HepG2 (cell line): ENCODE measurements around the gene TRIM66. TPM values are rescaled to one million over a fixed set of nuclear protein-coding genes. Genes with fewer than 3 reads are reported as not detected.

ENCODE experiments used
- CENPX ChIP-seq: sonication (generic); formaldehyde crosslinking; IDR thresholded peaks from 2 replicates; pipeline ENCODE4 v1.9.0; 2021; ENCODE audit warnings: mild to moderate bottlenecking, missing genetic modification reagents, moderate library complexity
- ELK4 ChIP-seq: sonication (generic); formaldehyde crosslinking; IDR thresholded peaks from 2 replicates; pipeline ENCODE4 v1.9.0; 2021; ENCODE audit warnings: missing genetic modification reagents, borderline replicate concordance
- FIP1L1 ChIP-seq: fragments of 200-400 bp; formaldehyde crosslinking; IDR thresholded peaks from 2 replicates; pipeline ENCODE4 v1.6.1; 2018; ENCODE audit warnings: low read depth, mild to moderate bottlenecking, low read length, moderate library complexity, borderline replicate concordance; ENCODE audit not compliant: insufficient read depth
- HES4 ChIP-seq: sonication (generic); formaldehyde crosslinking; IDR thresholded peaks from 2 replicates; pipeline ENCODE4 v1.9.0; 2021; ENCODE audit warnings: mild to moderate bottlenecking, missing genetic modification reagents, borderline replicate concordance
- NONO ChIP-seq, 2 experiments: fragments of 450-650 bp in 1 of 2; sonication (generic) in 1 of 2; formaldehyde crosslinking in 1 of 2; IDR thresholded peaks in 1 of 2; conservative IDR thresholded peaks in 1 of 2; 2 replicates each; pipeline versions ENCODE4 v1.6.1 to v1.8.0; 2017 to 2022; ENCODE audit warnings: mild to moderate bottlenecking in 1 of 2, missing genetic modification reagents in 1 of 2, moderate library complexity in 1 of 2
- NR2F6 ChIP-seq, 2 experiments: IDR thresholded peaks; 2 replicates each; pipeline ENCODE4 v1.6.1; 2016; ENCODE audit warnings: antibody characterized with exemption in 1 of 2, mild to moderate bottlenecking in 1 of 2
- PRDM15 ChIP-seq: sonication (generic); formaldehyde crosslinking; IDR thresholded peaks from 2 replicates; pipeline ENCODE4 v1.4.0; 2020; ENCODE audit warnings: missing genetic modification reagents
- SMAD1 ChIP-seq: sonication (generic); formaldehyde crosslinking; IDR thresholded peaks from 2 replicates; pipeline ENCODE4 v1.4.0; 2020; ENCODE audit warnings: missing genetic modification reagents, low read depth, mild to moderate bottlenecking, borderline replicate concordance
- SNAI1 ChIP-seq: sonication (generic); formaldehyde crosslinking; IDR thresholded peaks from 2 replicates; pipeline ENCODE4 v1.5.0; 2020; ENCODE audit warnings: mild to moderate bottlenecking, missing genetic modification reagents, borderline replicate concordance
- ZBTB43 ChIP-seq: sonication (generic); formaldehyde crosslinking; conservative IDR thresholded peaks from 2 replicates; pipeline ENCODE4 v1.4.0; 2020; ENCODE audit warnings: missing genetic modification reagents
- ZGPAT ChIP-seq: IDR thresholded peaks from 2 replicates; pipeline ENCODE4 v1.6.1; 2016; ENCODE audit warnings: mild to moderate bottlenecking
- ZNF337 ChIP-seq: sonication (generic); formaldehyde crosslinking; IDR thresholded peaks from 2 replicates; pipeline ENCODE4 v1.5.1; 2020; ENCODE audit warnings: missing genetic modification reagents, low read depth, mild to moderate bottlenecking, borderline replicate concordance
- polyA plus RNA-seq, 8 experiments: library from polyadenylated mRNA; depleted of rRNA in 3 of 8; stranded (reverse) in 7 of 8; unstranded in 1 of 8; fragments of >200 nt; fragmentation: Illumina TruSeq in 4 of 8; extraction: Trizol in 4 of 8; gene quantifications; 2 replicates each; pipeline versions ENCODE4 v1.2.1 to v1.2.3, GENCODE V29; 2011 to 2016; ENCODE audit warnings: low read depth in 4 of 8, missing spikeins in 1 of 8, mixed read lengths in 1 of 8; ENCODE audit not compliant: insufficient read depth in 1 of 8
- total RNA-seq, 5 experiments: library from RNA; depleted of rRNA; stranded (reverse); fragments of >200 nt; fragmentation: Illumina TruSeq; extraction: Trizol; gene quantifications; 2 replicates each; pipeline ENCODE4 v1.2.3, GENCODE V29; 2016; ENCODE audit warnings: low read depth in 1 of 5
- TF ChIP-seq, protein P1 (sequence below): sonication (generic); formaldehyde crosslinking; IDR thresholded peaks from 2 replicates; pipeline ENCODE4 v1.5.0; 2020; ENCODE audit warnings: mild to moderate bottlenecking, missing genetic modification reagents, borderline replicate concordance

Gene TRIM66
- total and polyA plus RNA-seq, 2 of the 13 experiments (the other 11 are each of a cell fraction or from before 2014, with no cell fraction given): 4.9 to 6.1 TPM

DNA sequence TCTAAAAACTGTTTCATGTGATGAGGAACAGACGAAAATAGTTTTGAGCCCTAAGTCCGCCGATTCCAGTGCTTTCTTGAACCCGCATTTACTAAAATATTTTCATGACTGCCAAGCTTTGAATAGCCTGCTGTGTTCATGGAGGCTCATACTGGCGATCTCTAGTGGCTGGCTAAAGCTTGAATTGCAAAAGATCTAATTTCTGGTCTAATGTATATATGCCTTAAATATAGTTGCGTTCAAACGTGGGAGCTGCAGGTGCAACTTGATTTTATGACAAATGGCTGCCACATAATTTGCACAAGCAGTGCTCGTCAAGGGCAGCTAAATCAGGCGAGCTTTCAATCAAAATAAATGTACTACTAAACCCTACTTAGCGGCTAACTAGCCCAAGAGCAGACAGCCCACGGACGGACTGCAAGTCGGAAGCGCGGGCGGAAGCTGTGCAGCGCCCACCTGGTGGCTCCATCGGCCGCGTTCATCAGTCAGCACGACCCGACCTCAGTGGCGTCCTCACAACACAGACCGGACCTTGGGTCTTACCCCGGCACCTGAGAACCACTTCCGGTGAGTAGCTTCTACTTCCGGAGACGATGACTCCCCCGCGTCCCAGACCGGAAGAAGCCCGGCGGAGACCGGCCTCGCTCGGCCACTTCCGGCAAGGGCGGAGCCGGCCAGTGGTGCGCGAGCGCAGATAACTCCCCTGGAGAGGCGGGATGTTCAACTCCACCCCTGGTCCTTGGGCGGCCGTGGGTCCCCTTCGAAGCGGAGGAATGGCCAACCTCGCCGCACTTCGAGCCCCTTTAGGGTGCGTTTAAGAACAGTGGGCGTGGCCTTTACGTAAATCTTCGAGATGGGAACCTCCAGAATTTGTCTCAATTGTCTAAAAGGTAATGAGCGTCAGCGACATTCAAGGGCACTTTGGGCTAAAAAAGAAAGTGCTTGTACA lies 6.2 kb upstream of the TRIM66 start (continued):
- TF ChIP-seq, protein P1, sequence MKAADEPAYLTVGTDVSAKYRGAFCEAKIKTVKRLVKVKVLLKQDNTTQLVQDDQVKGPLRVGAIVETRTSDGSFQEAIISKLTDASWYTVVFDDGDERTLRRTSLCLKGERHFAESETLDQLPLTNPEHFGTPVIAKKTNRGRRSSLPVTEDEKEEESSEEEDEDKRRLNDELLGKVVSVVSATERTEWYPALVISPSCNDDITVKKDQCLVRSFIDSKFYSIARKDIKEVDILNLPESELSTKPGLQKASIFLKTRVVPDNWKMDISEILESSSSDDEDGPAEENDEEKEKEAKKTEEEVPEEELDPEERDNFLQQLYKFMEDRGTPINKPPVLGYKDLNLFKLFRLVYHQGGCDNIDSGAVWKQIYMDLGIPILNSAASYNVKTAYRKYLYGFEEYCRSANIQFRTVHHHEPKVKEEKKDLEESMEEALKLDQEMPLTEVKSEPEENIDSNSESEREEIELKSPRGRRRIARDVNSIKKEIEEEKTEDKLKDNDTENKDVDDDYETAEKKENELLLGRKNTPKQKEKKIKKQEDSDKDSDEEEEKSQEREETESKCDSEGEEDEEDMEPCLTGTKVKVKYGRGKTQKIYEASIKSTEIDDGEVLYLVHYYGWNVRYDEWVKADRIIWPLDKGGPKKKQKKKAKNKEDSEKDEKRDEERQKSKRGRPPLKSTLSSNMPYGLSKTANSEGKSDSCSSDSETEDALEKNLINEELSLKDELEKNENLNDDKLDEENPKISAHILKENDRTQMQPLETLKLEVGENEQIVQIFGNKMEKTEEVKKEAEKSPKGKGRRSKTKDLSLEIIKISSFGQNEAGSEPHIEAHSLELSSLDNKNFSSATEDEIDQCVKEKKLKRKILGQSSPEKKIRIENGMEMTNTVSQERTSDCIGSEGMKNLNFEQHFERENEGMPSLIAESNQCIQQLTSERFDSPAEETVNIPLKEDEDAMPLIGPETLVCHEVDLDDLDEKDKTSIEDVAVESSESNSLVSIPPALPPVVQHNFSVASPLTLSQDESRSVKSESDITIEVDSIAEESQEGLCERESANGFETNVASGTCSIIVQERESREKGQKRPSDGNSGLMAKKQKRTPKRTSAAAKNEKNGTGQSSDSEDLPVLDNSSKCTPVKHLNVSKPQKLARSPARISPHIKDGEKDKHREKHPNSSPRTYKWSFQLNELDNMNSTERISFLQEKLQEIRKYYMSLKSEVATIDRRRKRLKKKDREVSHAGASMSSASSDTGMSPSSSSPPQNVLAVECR: peak; percentile 91; the same call in 1 of the 2 replicates
- no peak for TF ChIP-seq CENPX (CRISPR knock-in tag)
- peak; percentile 79 for TF ChIP-seq PRDM15 (CRISPR knock-in tag)
- peak; percentile 81 for TF ChIP-seq SMAD1 (CRISPR knock-in tag)
- no peak for TF ChIP-seq SNAI1 (CRISPR knock-in tag)
- peak; percentile 84; the same call in 1 of the 2 replicates for TF ChIP-seq ELK4 (CRISPR knock-in tag)
- TF ChIP-seq NONO (IDR thresholded peaks at IDR 0.05): no peak
- peak; percentile 98 for TF ChIP-seq NONO (CRISPR knock-in tag; conservative IDR thresholded peaks at IDR 0.05)
- no peak for TF ChIP-seq ZNF337 (CRISPR knock-in tag)
- TF ChIP-seq HES4 (CRISPR knock-in tag): no peak
- TF ChIP-seq ZBTB43 (CRISPR knock-in tag): no peak; the same call in none of the 2 replicates
- peak; percentile 97 for TF ChIP-seq FIP1L1
- TF ChIP-seq ZGPAT (CRISPR knock-in tag): peak; percentile 93
- TF ChIP-seq NR2F6 (IDR thresholded peaks at IDR 0.05): no peak
- peak; percentile 70 for TF ChIP-seq NR2F6 (CRISPR knock-in tag; IDR thresholded peaks at IDR 0.05)
